Measurements from ENCODE around the gene SOCS4. TPM values are rescaled to one million over a fixed set of nuclear protein-coding genes. Genes with fewer than 3 reads are reported as not detected.
A peak's percentile ranks its signal among the peaks of the same experiment; 100 is the strongest.
"Not testable (repeated sequence)": the region's sequence is repeated elsewhere in the genome, so short reads cannot be mapped to it uniquely, and the experiment has no call there.

The SOCS4 gene
- total RNA-seq, 2 donors from 2014 or later, result 15.9 to 23.7 TPM

GRCh38 chr14:55005071-55005470, 22.0 kb upstream of the SOCS4 start:
- Histone ChIP-seq H3K4me1 (no peaks in the 10 kb centered on the region), H3K9me3 (no peaks in the 10 kb centered on the region), H3K36me3 (no peaks in the 10 kb centered on the region), H3K9ac (ENCODE audit: low read depth in 2 of 2, low read length in 2 of 2) (no peak overlapping the region), H3K27me3 (no peaks in the 10 kb centered on the region), H3K27ac (no peak overlapping the region), H3K4me3 (no peak overlapping the region)
- intact Hi-C loops (cut with DNase I), result no loop called here
- TF ChIP-seq, protein P1, sequence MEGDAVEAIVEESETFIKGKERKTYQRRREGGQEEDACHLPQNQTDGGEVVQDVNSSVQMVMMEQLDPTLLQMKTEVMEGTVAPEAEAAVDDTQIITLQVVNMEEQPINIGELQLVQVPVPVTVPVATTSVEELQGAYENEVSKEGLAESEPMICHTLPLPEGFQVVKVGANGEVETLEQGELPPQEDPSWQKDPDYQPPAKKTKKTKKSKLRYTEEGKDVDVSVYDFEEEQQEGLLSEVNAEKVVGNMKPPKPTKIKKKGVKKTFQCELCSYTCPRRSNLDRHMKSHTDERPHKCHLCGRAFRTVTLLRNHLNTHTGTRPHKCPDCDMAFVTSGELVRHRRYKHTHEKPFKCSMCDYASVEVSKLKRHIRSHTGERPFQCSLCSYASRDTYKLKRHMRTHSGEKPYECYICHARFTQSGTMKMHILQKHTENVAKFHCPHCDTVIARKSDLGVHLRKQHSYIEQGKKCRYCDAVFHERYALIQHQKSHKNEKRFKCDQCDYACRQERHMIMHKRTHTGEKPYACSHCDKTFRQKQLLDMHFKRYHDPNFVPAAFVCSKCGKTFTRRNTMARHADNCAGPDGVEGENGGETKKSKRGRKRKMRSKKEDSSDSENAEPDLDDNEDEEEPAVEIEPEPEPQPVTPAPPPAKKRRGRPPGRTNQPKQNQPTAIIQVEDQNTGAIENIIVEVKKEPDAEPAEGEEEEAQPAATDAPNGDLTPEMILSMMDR (IDR thresholded peaks at IDR 0.05), result no peak
- no peak for DNase-seq

DNA sequence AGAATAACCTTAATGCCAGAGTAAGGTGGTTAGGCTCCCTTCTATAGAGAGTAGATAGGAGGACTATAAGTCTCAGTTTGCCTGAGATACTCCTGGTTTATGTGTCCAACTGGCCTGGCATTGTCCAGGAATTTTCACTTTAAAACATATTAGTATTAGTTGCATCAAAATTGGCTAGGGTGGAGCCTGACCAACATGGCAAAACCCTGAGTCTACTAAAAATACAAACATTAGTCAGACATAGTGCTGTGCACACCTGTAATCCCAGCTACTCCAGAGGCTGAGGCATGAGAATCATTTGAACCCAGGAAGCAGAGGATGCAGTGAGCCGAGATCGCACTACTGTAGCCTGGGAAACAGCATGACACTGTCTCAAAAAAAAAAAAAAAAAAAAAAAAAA, 12.0 kb upstream of the SOCS4 start:
- TF ChIP-seq, protein P1 (IDR thresholded peaks at IDR 0.05), result no peak
- DNase-seq, result no peak
- H3K27me3 ChIP-seq, result no peaks in the 10 kb centered on the region
- H3K27ac ChIP-seq, result no peak overlapping the region
- H3K9me3 ChIP-seq, result no peaks in the 10 kb centered on the region
- H3K9ac ChIP-seq (ENCODE audit: low read depth in 2 of 2, low read length in 2 of 2), result no peak overlapping the region
- no peaks in the 10 kb centered on the region for H3K4me1 ChIP-seq
- intact Hi-C loops (cut with DNase I), result no loop called here
- H3K36me3 ChIP-seq, result no peaks in the 10 kb centered on the region
- no peak overlapping the region for H3K4me3 ChIP-seq

GRCh38 chr14:55019968-55020554, 7.0 kb upstream of the SOCS4 start:
- H3K4me3 ChIP-seq, result no peak overlapping the region
- no peaks in the 10 kb centered on the region for H3K9me3 ChIP-seq
- TF ChIP-seq, protein P1 (IDR thresholded peaks at IDR 0.05), result no peak
- H3K27ac ChIP-seq, result no peak overlapping the region
- H3K9ac ChIP-seq (ENCODE audit: low read depth in 2 of 2, low read length in 2 of 2), result no peak overlapping the region
- no peaks in the 10 kb centered on the region for H3K36me3 ChIP-seq
- no peaks in the 10 kb centered on the region for H3K4me1 ChIP-seq
- DNase-seq, result no peak
- no peaks in the 10 kb centered on the region for H3K27me3 ChIP-seq
- intact Hi-C loops (cut with DNase I), result no loop called here

DNA sequence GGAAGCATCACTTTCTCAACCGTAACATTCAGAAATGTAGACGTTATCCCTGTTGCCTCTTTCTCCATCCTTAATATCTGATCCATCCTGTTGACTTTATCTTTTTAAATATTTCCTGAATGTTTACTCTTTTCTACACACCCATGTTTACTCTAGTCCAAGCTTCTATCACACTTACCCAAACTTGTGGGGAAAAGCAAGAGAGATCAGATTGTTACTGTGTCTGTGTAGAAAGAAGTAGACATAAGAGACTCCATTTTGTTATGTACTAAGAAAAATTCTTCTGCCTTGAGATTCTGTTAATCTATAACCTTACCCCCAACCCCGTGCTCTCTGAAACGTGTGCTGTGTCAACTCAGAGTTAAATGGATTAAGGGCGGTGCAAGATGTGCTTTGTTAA, 2.7 kb upstream of the SOCS4 start:
- intact Hi-C loops (cut with DNase I); H3K36me3 ChIP-seq; H3K27me3 ChIP-seq; H3K4me1 ChIP-seq; H3K9me3 ChIP-seq; H3K4me3 ChIP-seq; DNase-seq; H3K27ac ChIP-seq; H3K9ac ChIP-seq (ENCODE audit: low read depth in 2 of 2, low read length in 2 of 2): not testable (repeated sequence)

DNA sequence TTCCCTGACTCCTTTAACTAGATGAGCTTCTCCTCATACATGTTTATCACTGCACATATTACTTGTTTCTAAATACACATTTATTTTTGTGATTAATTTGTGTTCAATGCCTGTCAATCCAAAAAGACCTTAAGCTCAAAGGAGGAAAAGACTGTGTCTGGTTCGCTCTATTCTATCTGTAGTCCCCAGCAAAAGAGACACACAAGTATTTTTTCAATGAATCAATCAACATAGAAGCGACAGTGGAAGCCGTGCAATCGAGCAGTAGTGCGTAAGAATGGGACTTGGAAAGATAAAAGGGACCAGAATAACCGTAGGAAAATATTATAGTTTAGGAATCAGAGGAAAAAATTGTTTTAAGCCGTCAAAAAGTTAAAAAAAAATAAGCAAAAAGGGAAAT, 1.1 kb upstream of the SOCS4 start:
- intact Hi-C loops (cut with DNase I), result no loop called here
- H3K9ac ChIP-seq (ENCODE audit: low read depth in 2 of 2, low read length in 2 of 2), result peak overlapping the region in 1 of 2 donors; percentile 86

DNA sequence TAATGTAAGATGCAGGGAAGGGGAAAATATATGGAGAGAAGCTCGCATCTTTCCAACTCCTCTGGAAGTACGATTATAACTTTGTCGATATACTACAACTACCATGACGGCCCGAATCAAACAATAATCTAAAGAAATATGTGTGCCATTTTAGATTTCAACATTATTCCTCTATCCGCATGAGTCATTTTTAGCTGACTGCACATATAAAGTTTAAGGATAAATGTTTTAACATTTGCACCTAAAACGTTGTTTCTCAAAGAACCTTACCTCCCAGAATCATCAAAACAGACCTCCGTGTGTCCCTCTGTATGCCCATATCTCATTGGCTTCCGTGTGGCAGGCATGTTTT, 619 bp upstream of the SOCS4 start:
- H3K9me3 ChIP-seq, result no peaks in the 10 kb centered on the region
- peak overlapping the region; percentile 86 for H3K4me3 ChIP-seq
- no peaks in the 10 kb centered on the region for H3K4me1 ChIP-seq
- peak overlapping the region; percentile 64 to 86 for H3K9ac ChIP-seq (ENCODE audit: low read depth in 2 of 2, low read length in 2 of 2)
- no peaks in the 10 kb centered on the region for H3K36me3 ChIP-seq
- no peaks in the 10 kb centered on the region for H3K27me3 ChIP-seq
- DNase-seq, result no peak
- H3K27ac ChIP-seq, result peak overlapping the region; percentile 82
- intact Hi-C loops (cut with DNase I), result no loop called here
- TF ChIP-seq, protein P1 (IDR thresholded peaks at IDR 0.05), result no peak

More for the DNA sequence above, 1.1 kb upstream of the SOCS4 start:
- Histone ChIP-seq H3K27ac (no peak overlapping the region), H3K4me3 (peak overlapping the region; percentile 86), H3K9me3 (no peaks in the 10 kb centered on the region), H3K27me3 (no peaks in the 10 kb centered on the region), H3K4me1 (no peaks in the 10 kb centered on the region), H3K36me3 (no peaks in the 10 kb centered on the region)
- TF ChIP-seq, protein P1 (IDR thresholded peaks at IDR 0.05), result no peak
- no peak for DNase-seq

All from colonic mucosa (tissue), 4 donors.